ENCODE results near the gene PDGFA.

The PDGFA gene

GRCh38 chr7:556837-557557 is 37.4 kb upstream of the PDGFA start:
- Histone ChIP-seq H3K4me1 (ENCODE audit: insufficient read depth, poor library complexity, severe bottlenecking) (no peaks in the 10 kb centered on the region), H3K4me3 (ENCODE audit: severe bottlenecking) (no peak overlapping the region), H3K36me3 (ENCODE audit: low read depth) (no peaks in the 10 kb centered on the region), H3K9me3 (ENCODE audit: severe bottlenecking) (no peaks in the 10 kb centered on the region), H3K27me3 (ENCODE audit: insufficient read depth, poor library complexity, severe bottlenecking) (no peaks in the 10 kb centered on the region), H3K27ac (ENCODE audit: poor library complexity, severe bottlenecking) (no peak overlapping the region)
- no peak for ATAC-seq (ENCODE audit: low read depth)
- DNase-seq (ENCODE audit: low spot score): no peak
- no peak for TF ChIP-seq CTCF (IDR thresholded peaks at IDR 0.05; ENCODE audit: poor library complexity, severe bottlenecking)

- ATAC-seq (ENCODE audit: low read depth) (no peak), DNase-seq (ENCODE audit: low spot score) (no peak)
- no peaks in the 10 kb centered on the region for H3K36me3 ChIP-seq (ENCODE audit: low read depth)
- no peak for TF ChIP-seq CTCF (IDR thresholded peaks at IDR 0.05; ENCODE audit: poor library complexity, severe bottlenecking)
- no peak overlapping the region for H3K27ac ChIP-seq (ENCODE audit: poor library complexity, severe bottlenecking)
- no peak overlapping the region for H3K4me3 ChIP-seq (ENCODE audit: severe bottlenecking)
- H3K9me3 ChIP-seq (ENCODE audit: severe bottlenecking): no peaks in the 10 kb centered on the region
- H3K4me1 ChIP-seq (ENCODE audit: insufficient read depth, poor library complexity, severe bottlenecking): no peaks in the 10 kb centered on the region
- H3K27me3 ChIP-seq (ENCODE audit: insufficient read depth, poor library complexity, severe bottlenecking): no peaks in the 10 kb centered on the region
Measured at GRCh38 chr7:556291-556826, 36.7 kb upstream of the PDGFA start.

GRCh38 chr7:555551-556160 is 36.0 kb upstream of the PDGFA start:
- TF ChIP-seq CTCF (IDR thresholded peaks at IDR 0.05; ENCODE audit: poor library complexity, severe bottlenecking): no peak
- Histone ChIP-seq H3K27ac (ENCODE audit: poor library complexity, severe bottlenecking) (no peak overlapping the region), H3K4me3 (ENCODE audit: severe bottlenecking) (no peak overlapping the region), H3K4me1 (ENCODE audit: insufficient read depth, poor library complexity, severe bottlenecking) (no peaks in the 10 kb centered on the region), H3K9me3 (ENCODE audit: severe bottlenecking) (no peaks in the 10 kb centered on the region), H3K36me3 (ENCODE audit: low read depth) (no peaks in the 10 kb centered on the region), H3K27me3 (ENCODE audit: insufficient read depth, poor library complexity, severe bottlenecking) (no peaks in the 10 kb centered on the region)
- no peak for DNase-seq (ENCODE audit: low spot score)
- no peak for ATAC-seq (ENCODE audit: low read depth)

- Histone ChIP-seq H3K4me1 (ENCODE audit: insufficient read depth, poor library complexity, severe bottlenecking) (no peaks in the 10 kb centered on the region), H3K4me3 (ENCODE audit: severe bottlenecking) (no peak overlapping the region), H3K9me3 (ENCODE audit: severe bottlenecking) (no peaks in the 10 kb centered on the region), H3K36me3 (ENCODE audit: low read depth) (no peaks in the 10 kb centered on the region), H3K27me3 (ENCODE audit: insufficient read depth, poor library complexity, severe bottlenecking) (no peaks in the 10 kb centered on the region), H3K27ac (ENCODE audit: poor library complexity, severe bottlenecking) (no peak overlapping the region)
- DNase-seq (ENCODE audit: low spot score): no peak
- no peak for TF ChIP-seq CTCF (IDR thresholded peaks at IDR 0.05; ENCODE audit: poor library complexity, severe bottlenecking)
- no peak for ATAC-seq (ENCODE audit: low read depth)
Measured at GRCh38 chr7:553636-554111, 34.0 kb upstream of the PDGFA start.

Data from RWPE2 (cell line).